HG02943 (cell line): ENCODE results near the gene FAM43A.

Source experiments
- ATAC-seq: cut with Tn5 transposase; IDR thresholded peaks from one replicate; pipeline ENCODE4 v1.9.1; 2021; ENCODE audit warnings: mild to moderate bottlenecking, low read depth, moderate library complexity; ENCODE audit not compliant: unreplicated experiment

The FAM43A gene

GRCh38 chr3:194675081-194675640 lies 10.5 kb upstream of the FAM43A start:
- ATAC-seq, result no peak

DNA sequence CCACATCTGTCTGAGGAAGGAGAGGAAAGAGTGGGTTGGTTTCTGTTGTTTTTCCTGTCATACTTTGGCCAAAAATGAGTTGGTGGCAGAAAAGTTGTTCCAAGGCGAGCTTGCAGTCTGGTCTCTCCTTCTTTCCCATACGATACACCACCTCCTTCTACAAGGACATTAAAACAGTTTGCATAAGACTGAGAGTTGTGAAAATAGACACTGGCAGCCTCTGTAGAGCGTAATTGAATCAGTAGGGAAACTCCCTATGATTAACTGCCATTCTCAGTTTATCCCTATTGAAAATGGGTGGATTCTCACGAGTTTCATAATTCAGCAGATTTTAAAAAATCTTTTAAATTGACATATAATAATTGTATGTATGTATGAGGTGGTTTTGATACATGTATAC lies 10.0 kb upstream of the FAM43A start:
- ATAC-seq, result no peak

GRCh38 chr3:194676471-194676870 lies 9.2 kb upstream of the FAM43A start:
- ATAC-seq, result no peak

- no peak for ATAC-seq
Measured at GRCh38 chr3:194680888-194681615, 4.6 kb upstream of the FAM43A start.

DNA sequence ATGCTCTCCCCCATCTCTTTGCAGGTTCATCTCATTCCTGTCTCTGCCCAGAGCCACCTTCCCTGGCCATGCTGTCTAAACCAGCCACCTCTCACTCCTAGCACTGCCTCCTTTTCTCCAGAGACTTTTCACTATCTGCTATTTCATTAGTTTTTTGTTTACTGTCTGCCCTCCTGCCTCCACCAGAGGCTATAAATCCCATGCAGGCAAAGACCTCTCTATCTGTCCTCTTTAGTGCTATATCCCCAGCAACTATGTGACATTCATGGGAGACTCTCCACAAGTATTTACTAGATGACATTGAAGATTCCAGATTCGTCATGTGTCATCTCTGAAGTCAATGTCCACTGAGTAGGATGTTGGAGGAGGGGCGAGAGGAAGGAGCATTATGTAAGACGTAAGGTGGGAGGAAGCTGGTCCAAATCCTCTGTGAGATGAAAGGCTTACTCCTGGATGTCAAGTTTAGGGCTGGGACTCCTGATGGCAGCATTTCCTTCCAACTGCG lies 3.4 kb upstream of the FAM43A start:
- ATAC-seq, result no peak

- ATAC-seq, result peak; percentile 47
Measured at GRCh38 chr3:194682694-194683310, 2.9 kb upstream of the FAM43A start.

DNA sequence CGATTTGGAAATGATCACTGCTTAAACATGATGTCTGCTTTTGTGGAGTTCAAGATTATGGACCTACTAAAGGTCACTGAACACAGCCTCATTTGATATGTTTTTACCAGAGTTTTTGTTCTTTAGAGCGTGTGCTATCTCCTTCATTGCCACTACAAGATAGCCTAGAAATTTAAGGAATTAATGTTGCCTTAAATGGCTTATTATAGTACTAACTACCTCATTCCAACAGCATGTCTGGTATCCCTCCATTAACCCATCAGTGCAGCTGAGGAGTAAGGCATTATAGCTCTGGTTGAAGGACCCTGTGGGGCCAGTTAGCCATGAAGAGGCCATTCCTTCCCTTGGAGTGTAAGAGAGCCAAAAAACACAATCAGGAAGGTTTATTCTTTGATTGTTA lies 2.3 kb upstream of the FAM43A start:
- no peak for ATAC-seq

- ATAC-seq, result no peak
Measured at GRCh38 chr3:194685065-194685717, 492 bp upstream of the FAM43A start.

DNA sequence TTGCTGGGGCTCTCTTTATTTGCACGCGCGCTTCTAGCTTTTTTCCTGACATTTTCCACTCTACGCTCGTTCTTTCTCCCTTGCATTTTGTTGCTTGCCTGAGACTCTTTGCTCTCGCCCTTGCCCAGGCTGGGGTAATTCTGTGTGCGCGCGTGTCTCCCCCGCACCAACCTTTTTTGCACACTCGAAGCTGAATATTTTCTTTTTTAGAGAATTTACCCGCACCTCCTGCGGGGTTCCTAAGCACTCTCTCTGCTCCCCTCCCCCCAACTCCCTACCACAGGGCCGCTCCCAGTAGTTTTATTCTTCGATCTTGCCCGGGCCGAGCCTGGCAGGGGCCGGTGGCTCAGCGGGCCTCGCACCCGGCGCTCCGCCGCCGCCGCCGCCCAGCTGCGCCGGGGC lies 732 bp downstream of the FAM43A start:
- ATAC-seq, result no peak

DNA sequence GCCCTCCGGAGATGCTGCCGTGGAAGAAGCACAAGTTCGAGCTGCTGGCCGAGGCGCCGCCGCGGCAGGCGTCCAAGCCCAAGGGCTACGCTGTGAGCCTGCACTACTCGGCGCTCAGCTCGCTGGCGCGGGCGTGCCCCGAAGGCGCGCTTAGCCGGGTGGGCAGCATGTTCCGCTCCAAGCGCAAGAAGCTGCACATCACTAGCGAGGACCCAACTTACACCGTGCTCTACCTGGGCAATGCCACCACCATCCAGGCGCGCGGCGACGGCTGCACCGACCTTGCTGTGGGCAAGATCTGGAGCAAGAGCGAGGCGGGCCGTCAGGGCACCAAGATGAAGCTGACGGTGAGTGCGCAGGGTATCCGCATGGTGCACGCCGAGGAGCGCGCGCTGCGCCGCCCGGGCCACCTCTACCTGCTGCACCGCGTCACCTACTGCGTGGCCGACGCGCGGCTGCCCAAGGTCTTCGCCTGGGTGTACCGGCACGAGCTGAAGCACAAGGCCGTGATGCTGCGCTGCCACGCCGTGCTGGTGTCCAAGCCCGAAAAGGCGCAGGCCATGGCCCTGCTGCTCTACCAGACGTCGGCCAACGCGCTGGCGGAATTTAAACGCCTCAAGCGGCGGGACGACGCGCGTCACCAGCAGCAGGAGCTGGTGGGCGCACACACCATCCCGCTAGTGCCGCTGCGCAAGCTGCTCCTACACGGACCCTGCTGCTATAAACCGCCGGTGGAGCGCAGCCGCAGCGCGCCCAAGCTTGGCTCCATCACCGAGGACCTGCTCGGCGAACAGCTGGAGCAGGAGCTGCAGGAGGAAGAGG lies 1.3 kb downstream of the FAM43A start:
- no peak for ATAC-seq

DNA sequence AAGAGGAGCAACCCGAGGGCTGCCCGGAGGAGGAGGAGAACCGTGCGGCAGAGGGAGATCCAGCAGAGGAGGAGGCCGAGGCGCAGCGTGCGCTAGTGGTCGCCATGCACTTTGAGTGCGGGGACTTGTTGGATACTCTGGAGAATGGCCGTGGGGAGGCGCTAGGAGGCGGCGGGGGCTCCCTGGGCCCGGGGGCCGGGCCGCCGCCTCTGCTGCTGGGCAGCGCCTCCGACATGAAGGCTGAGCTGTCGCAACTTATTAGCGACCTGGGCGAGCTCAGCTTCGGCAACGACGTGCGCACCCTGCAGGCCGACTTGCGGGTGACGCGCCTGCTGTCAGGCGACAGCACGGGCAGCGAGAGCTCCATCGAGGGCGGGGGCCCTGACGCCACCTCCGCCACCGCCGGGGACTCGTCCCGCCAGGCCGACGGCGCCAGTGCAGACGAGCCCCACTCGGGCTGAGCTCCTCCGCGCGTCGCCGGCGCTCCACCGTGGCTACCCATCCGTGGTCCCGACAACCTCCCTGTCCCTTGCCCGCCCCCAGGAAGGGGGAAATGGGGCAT lies 2.0 kb downstream of the FAM43A start:
- no peak for ATAC-seq

DNA sequence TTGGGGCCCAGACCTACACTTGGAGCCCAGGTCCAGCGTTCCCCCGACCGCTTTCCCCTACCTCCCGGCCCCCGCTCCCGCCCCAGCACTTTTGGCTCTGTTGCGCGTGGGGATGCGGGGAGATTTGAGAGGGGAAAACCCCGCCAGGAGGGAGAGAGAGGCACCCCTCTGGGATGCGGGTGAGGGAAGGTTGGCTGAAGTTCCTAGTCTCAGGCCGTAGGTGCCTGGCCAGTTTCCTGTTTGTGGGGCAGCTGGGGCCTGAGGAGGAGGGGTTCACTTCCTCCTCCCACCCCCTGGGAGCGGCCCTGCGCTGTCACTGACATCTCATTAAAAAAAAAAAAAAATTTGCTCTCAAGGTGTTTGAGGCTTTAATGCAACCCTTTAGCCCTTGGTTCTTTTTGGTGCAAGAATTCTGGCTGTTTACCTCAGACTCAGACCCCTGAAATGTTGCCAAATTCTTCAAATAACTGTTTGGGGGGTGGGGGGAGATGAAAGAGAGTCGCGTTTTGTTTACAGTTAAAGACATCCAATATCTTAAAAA lies 2.6 kb downstream of the FAM43A start:
- ATAC-seq, result no peak

- no peak for ATAC-seq
Measured at GRCh38 chr3:194688946-194689345, 3.3 kb downstream of the FAM43A start.

GRCh38 chr3:194689493-194689944 lies 3.8 kb downstream of the FAM43A start:
- ATAC-seq, result no peak

GRCh38 chr3:194690501-194691372 lies 5.1 kb downstream of the FAM43A start:
- ATAC-seq, result no peak

DNA sequence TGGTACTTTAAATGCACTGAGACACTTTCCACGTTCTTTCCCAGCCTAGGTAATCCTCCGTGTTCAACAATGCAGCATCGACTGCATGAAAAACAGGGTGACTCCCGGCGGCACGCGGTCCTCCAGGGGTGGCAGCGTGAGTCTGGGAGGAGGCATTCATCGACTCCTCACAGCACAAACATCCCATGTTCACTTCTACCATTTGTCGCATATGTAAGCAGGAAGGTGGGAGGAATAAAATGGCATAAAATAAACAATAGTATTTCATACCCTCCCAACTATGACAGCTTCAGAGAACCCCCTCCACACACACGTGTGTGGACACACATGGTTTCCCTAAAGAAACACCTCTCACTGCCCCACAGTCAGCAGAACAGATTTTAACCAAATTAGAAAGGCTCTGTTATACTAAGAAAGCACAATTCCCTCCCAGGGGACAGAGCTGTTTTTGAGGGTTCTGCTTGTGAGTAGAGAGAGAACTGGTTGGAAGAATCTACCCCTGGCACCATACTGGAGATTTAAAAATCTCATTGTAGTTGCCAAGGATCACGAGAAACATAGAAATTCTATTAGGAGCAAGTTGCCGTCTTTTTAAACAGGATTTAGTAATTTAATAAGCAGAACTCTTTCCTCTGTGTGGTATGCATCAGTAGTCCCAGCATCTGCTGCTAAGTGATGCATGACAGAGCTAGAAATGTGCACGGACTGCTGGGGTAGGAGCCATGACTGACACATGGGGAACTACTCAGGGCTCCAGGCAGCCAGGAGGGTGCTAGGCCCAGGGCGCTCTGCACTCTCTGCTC lies 6.0 kb downstream of the FAM43A start:
- ATAC-seq, result peak; percentile 53

- no peak for ATAC-seq
Measured at GRCh38 chr3:194696702-194697101, 11.0 kb downstream of the FAM43A start.

GRCh38 chr3:194702545-194702944 lies 16.9 kb downstream of the FAM43A start:
- no peak for ATAC-seq
